Spinal cord (tissue), 10 donors: ENCODE measurements around the gene MS4A14. TPM values are rescaled to one million over a fixed set of nuclear protein-coding genes. Genes with fewer than 3 reads are reported as not detected.
A peak's percentile ranks its signal among the peaks of the same experiment; 100 is the strongest.
"Not testable (repeated sequence)": the region's sequence is repeated elsewhere in the genome, so short reads cannot be mapped to it uniquely, and the experiment has no call there.

Experiments
- DNase-seq, 6 donors: peaks; one replicate each; pipeline versions ENCODE4 v3.0.0 to v3.0.0-alpha.2; 2013 to 2015; ENCODE audit warnings: low spot score in 6 of 6, low read depth in 4 of 6
- H3K27ac ChIP-seq: one replicate; pipeline ENCODE4 v1.5.1; 2013; ENCODE audit warnings: low read depth, low read length, control low read depth
- H3K27me3 ChIP-seq: one replicate; pipeline ENCODE4 v1.6.1; 2013; ENCODE audit warnings: low read length; ENCODE audit not compliant: control insufficient read depth, insufficient read depth
- H3K36me3 ChIP-seq: one replicate; pipeline ENCODE4 v1.6.1; 2013; ENCODE audit warnings: low read length; ENCODE audit not compliant: control insufficient read depth, insufficient read depth
- H3K4me1 ChIP-seq: one replicate; pipeline ENCODE4 v1.6.1; 2013; ENCODE audit warnings: low read length; ENCODE audit not compliant: control insufficient read depth, insufficient read depth
- H3K4me3 ChIP-seq: one replicate; pipeline ENCODE4 v1.5.1; 2013; ENCODE audit warnings: low read depth, low read length, control low read depth
- H3K9me3 ChIP-seq: one replicate; pipeline ENCODE4 v1.6.1; 2013; ENCODE audit warnings: low read length; ENCODE audit not compliant: control insufficient read depth, insufficient read depth
- WGBS: methylation state at CpG from one replicate; pipeline ENCODE4 v1.1.5; 2013; ENCODE audit warnings: missing lambda C conversion rate; ENCODE audit not compliant: insufficient coverage; 5-methylcytosine and 5-hydroxymethylcytosine counted together
- polyA plus RNA-seq, 2 donors: library from polyadenylated mRNA; unstranded; fragments of 120-200 nt; gene quantifications; one replicate each; pipeline ENCODE4 v1.2.1, GENCODE V29; 2013; ENCODE audit not compliant: insufficient read length in 2 of 2
- total RNA-seq, 2 donors: library from RNA; depleted of rRNA in 1 of 2; stranded (reverse); fragments of 120-200 nt in 1 of 2; fragments of >200 nt in 1 of 2; gene quantifications; one replicate each; pipeline versions ENCODE4 v1.2.3 to v1.2.4, GENCODE V29; 2013 to 2014
- donor health status: healthy.

The MS4A14 gene
- total and polyA plus RNA-seq, 4 donors, result 0.39 to 0.73 (median 0.57) TPM

GRCh38 chr11:60422609-60423008, 26.4 kb downstream of the MS4A14 start:
- Histone ChIP-seq H3K4me3 (no peak overlapping the region), H3K4me1 (no peaks in the 10 kb centered on the region), H3K27me3 (no peaks in the 10 kb centered on the region), H3K9me3 (no peaks in the 10 kb centered on the region), H3K27ac (no peak overlapping the region), H3K36me3 (no peaks in the 10 kb centered on the region)
- no CpG with 5 or more reads among the region's 1 CpG for WGBS
- no peak for DNase-seq

GRCh38 chr11:60428517-60428916, 32.3 kb downstream of the MS4A14 start:
- H3K27me3 ChIP-seq, result no peaks in the 10 kb centered on the region
- no peak overlapping the region for H3K4me3 ChIP-seq
- H3K36me3 ChIP-seq, result no peaks in the 10 kb centered on the region
- no peaks in the 10 kb centered on the region for H3K9me3 ChIP-seq
- DNase-seq, result no peak
- no peak overlapping the region for H3K27ac ChIP-seq
- H3K4me1 ChIP-seq, result no peaks in the 10 kb centered on the region
- WGBS, result no CpG with 5 or more reads among the region's 2 CpGs

- no peaks in the 10 kb centered on the region for H3K9me3 ChIP-seq
- no peak within 1 kb of the TSS for H3K4me3 ChIP-seq
- no peak within 1 kb of the TSS for H3K27ac ChIP-seq
- H3K36me3 ChIP-seq, result no peaks in the 10 kb centered on the region
- no peaks in the 10 kb centered on the region for H3K4me1 ChIP-seq
- no peaks in the 10 kb centered on the region for H3K27me3 ChIP-seq
- no peak for DNase-seq
- WGBS, result 91% methylated on average over 1 of the region's 5 CpGs
These were observed 33.0 kb downstream of the MS4A14 start, which contains the start of gene MS4A5 for GRCh38 chr11:60429272-60429671. Gene MS4A5, plus strand, starts transcription at chr11:60429572. Its CDS starts 103 bp downstream, at chr11:60429675.

GRCh38 chr11:60431251-60431650, 35.0 kb downstream of the MS4A14 start:
- no peak overlapping the region for H3K27ac ChIP-seq
- H3K27me3 ChIP-seq, result no peaks in the 10 kb centered on the region
- H3K4me3 ChIP-seq, result no peak overlapping the region
- no peaks in the 10 kb centered on the region for H3K36me3 ChIP-seq
- no peaks in the 10 kb centered on the region for H3K9me3 ChIP-seq
- peak in 1 of 6 donors; percentile 6 for DNase-seq
- 90% methylated on average over 1 of the region's 2 CpGs for WGBS
- no peaks in the 10 kb centered on the region for H3K4me1 ChIP-seq

- Histone ChIP-seq H3K9me3 (no peaks in the 10 kb centered on the region), H3K36me3 (no peaks in the 10 kb centered on the region), H3K27me3 (no peaks in the 10 kb centered on the region), H3K4me1 (no peaks in the 10 kb centered on the region), H3K27ac (no peak overlapping the region), H3K4me3 (no peak overlapping the region)
- DNase-seq, result peak in 1 of 6 donors; percentile 17
- 43% methylated on average over 1 of the region's 4 CpGs for WGBS
These were observed 37.1 kb downstream of the MS4A14 start for GRCh38 chr11:60433401-60433800.

GRCh38 chr11:60447070-60447469, 50.8 kb downstream of the MS4A14 start:
- DNase-seq, result no peak
- Histone ChIP-seq H3K4me1 (no peaks in the 10 kb centered on the region), H3K4me3 (no peak overlapping the region), H3K27me3 (no peaks in the 10 kb centered on the region), H3K9me3 (no peaks in the 10 kb centered on the region), H3K27ac (no peak overlapping the region), H3K36me3 (no peaks in the 10 kb centered on the region)

- DNase-seq, result no peak
- no peaks in the 10 kb centered on the region for H3K9me3 ChIP-seq
- no peak overlapping the region for H3K27ac ChIP-seq
- no peaks in the 10 kb centered on the region for H3K27me3 ChIP-seq
- H3K4me3 ChIP-seq, result no peak overlapping the region
- H3K4me1 ChIP-seq, result no peaks in the 10 kb centered on the region
- H3K36me3 ChIP-seq, result no peaks in the 10 kb centered on the region
These were observed 51.6 kb downstream of the MS4A14 start for GRCh38 chr11:60447846-60448245.

- WGBS, result over 99% methylated on average over 15 of the region's 32 CpGs
- H3K27ac ChIP-seq, H3K4me1 ChIP-seq, H3K4me3 ChIP-seq, DNase-seq, H3K9me3 ChIP-seq, H3K27me3 ChIP-seq, H3K36me3 ChIP-seq: not testable (repeated sequence)
These were observed 54.9 kb downstream of the MS4A14 start for GRCh38 chr11:60451185-60451584.

GRCh38 chr11:60454212-60454611, 58.0 kb downstream of the MS4A14 start:
- H3K27me3 ChIP-seq, result no peaks in the 10 kb centered on the region
- no peak for DNase-seq

GRCh38 chr11:60455531-60456042, 59.3 kb downstream of the MS4A14 start, which contains the start of gene MS4A1:
Gene MS4A1, plus strand, starts transcription at chr11:60455847. Its CDS starts 6,528 bp downstream, at chr11:60462375.
- no peak within 1 kb of the TSS for H3K4me3 ChIP-seq
- no peaks in the 10 kb centered on the region for H3K36me3 ChIP-seq
- H3K27ac ChIP-seq, result no peak within 1 kb of the TSS
- no peaks in the 10 kb centered on the region for H3K9me3 ChIP-seq
- H3K4me1 ChIP-seq, result no peaks in the 10 kb centered on the region
- no peak for DNase-seq
- H3K27me3 ChIP-seq, result no peaks in the 10 kb centered on the region
- 75% methylated on average over 2 of the region's 4 CpGs for WGBS

More at GRCh38 chr11:60454212-60454611, 58.0 kb downstream of the MS4A14 start:
- H3K9me3 ChIP-seq, result no peaks in the 10 kb centered on the region
- H3K27ac ChIP-seq, result no peak overlapping the region
- H3K36me3 ChIP-seq, result no peaks in the 10 kb centered on the region
- H3K4me3 ChIP-seq, result no peak overlapping the region
- no peaks in the 10 kb centered on the region for H3K4me1 ChIP-seq
